GM08714 (cell line): ENCODE results near the gene FOSL1.

ENCODE experiments used
- H3K4me3 ChIP-seq: fragments of 200-500 bp; sonication (Bioruptor generic); 2 replicates; pipeline ENCODE4 v1.5.1; 2014; ENCODE audit warnings: mild to moderate bottlenecking, low read length, inconsistent platforms
- ZNF274 ChIP-seq: IDR thresholded peaks from 2 replicates; pipeline ENCODE4 v1.6.1; 2012; ENCODE audit warnings: mild to moderate bottlenecking, low read depth, low read length

FOSL1 gene

GRCh38 chr11:65895482-65895981 lies 4.7 kb downstream of the FOSL1 start:
- TF ChIP-seq ZNF274, result no peak

GRCh38 chr11:65894034-65894591 lies 6.1 kb downstream of the FOSL1 start:
- peak overlapping the region; percentile 28; the same call in 1 of the 2 replicates for H3K4me3 ChIP-seq
- no peak for TF ChIP-seq ZNF274

More at GRCh38 chr11:65895482-65895981, 4.7 kb downstream of the FOSL1 start:
- H3K4me3 ChIP-seq, result no peak overlapping the region

DNA sequence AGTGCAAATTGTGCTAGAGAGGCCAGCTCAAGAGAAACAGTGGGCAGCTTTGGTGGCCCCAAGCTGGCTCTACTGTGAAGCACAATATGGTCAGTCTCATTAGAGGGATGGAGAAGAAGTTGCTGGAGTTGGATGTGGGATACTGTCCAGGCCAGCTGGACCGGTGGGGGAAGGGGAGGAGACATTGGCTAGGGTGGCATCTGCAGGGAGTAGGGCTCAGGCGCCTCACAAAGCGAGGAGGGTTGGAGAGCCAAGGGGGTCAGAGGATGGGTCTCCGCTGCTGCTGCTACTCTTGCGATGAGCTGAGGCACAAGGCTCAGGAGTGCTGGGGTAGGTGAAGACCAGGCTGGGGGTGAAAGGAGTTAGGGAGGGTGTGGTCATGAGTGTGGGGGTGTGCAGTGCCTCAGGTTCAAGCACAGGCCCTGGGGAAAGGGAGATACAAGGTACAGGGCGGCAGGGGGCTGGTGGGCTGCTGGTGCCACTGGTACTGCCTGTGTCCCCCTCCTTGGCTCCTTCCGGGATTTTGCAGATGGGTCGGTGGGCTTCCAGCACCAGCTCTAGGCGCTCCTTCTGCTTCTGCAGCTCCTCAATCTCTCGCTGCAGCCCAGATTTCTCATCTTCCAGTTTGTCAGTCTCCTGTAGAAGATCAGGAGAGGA lies 7.4 kb downstream of the FOSL1 start:
- TF ChIP-seq ZNF274, result no peak
- peak overlapping the region; percentile 78; the same call in 1 of the 2 replicates for H3K4me3 ChIP-seq

- peak overlapping the region; percentile 78; the same call in 1 of the 2 replicates for H3K4me3 ChIP-seq
These were observed 8.0 kb downstream of the FOSL1 start for GRCh38 chr11:65892137-65892540.

DNA sequence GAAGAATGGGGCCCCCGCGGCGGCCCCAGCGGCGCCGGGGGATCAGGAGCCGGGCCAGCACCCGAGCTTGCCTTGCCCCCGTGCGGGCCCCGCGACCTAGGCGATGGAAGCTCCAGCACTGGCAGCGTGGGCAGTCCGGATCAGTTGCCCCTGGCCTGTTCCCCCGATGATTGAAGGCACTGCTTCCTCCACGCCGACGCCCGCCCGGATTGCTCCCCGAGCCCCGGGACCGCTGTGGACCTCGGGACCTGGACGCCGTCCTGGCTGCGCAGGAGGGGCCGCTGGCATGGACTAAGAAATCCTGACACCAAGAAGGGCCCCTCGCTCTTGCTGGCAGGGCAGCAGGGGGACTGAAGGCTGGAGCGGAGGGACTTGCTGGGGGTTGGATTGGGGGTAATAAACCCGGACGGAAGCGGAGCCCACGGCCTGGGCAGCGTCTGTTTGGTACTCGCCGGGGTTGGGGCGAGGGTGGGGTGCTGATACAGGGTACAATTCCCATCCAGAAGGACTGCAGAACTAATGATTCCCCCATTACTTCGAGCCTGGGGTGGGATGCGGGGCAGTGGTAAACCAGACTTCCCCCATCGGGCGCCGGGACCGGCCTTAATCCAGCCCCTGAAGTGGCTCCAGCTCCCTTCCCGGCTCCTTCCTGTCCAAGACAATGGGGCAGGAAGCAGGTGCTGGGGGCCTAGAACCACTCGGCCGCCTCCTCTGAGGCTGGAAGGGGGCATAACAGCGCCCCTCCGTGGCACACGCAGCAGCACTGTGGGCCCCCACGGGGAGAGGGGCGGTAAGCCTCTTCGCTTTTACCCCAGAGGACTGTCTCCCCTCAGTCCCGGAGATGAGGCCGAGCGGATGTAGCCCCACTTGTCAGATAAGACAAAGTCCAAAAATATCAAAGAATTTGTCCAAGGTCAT lies 8.7 kb downstream of the FOSL1 start:
- TF ChIP-seq ZNF274, result no peak
- H3K4me3 ChIP-seq, result peak overlapping the region; percentile 78

GRCh38 chr11:65890324-65891218 lies 9.6 kb downstream of the FOSL1 start, which contains the start of gene CCDC85B:
TSS of gene CCDC85B (plus strand) at chr11:65890673. CDS start at chr11:65890784, 111 bp downstream.
- peak within 1 kb of the TSS; percentile 78 for H3K4me3 ChIP-seq
- no peak for TF ChIP-seq ZNF274

DNA sequence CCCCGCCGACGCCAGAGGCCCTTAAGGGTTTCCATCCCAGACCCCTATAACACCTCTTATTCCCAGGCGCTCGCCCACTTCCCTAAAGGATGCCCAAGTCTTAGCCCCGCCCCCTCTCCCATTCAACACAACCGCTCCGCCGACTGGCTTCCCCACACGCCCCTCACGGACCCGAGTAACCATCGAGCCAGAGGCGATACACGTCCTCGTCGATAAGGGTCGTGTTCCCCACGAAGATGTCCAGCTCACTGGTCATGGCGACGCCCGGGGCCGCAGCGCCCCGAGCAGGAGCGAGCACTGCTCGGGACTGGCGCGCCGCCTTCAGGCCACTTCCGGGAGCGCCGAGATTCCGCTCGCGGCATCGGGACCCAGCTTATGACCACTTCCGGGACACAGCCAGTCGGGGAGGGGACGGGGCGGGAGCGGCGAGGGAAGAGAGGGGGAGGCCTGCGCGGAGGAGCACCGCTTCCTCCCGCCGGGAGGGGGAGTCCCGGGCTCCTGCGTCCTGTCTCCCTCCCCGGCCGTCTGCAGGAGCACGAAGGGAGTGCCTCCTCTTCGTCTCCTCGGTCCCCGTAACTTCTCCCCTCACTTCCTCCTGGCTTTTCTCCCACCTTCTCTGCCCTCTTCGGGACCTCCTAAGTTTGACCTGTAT lies 11.9 kb downstream of the FOSL1 start, which contains the start of gene FIBP:
Gene FIBP (minus strand): TSS at position 309 of the 652 bp plus-strand sequence. CDS start 53 bp downstream, at position 256.
- TF ChIP-seq ZNF274, result no peak
- H3K4me3 ChIP-seq, result peak within 1 kb of the TSS; percentile 82

- no peak for TF ChIP-seq ZNF274
- peak overlapping the region; percentile 82 for H3K4me3 ChIP-seq
These were observed 12.4 kb downstream of the FOSL1 start for GRCh38 chr11:65887723-65888162.

- peak overlapping the region; percentile 82; the same call in 1 of the 2 replicates for H3K4me3 ChIP-seq
- TF ChIP-seq ZNF274, result no peak
These were observed 13.1 kb downstream of the FOSL1 start for GRCh38 chr11:65886826-65887722.

DNA sequence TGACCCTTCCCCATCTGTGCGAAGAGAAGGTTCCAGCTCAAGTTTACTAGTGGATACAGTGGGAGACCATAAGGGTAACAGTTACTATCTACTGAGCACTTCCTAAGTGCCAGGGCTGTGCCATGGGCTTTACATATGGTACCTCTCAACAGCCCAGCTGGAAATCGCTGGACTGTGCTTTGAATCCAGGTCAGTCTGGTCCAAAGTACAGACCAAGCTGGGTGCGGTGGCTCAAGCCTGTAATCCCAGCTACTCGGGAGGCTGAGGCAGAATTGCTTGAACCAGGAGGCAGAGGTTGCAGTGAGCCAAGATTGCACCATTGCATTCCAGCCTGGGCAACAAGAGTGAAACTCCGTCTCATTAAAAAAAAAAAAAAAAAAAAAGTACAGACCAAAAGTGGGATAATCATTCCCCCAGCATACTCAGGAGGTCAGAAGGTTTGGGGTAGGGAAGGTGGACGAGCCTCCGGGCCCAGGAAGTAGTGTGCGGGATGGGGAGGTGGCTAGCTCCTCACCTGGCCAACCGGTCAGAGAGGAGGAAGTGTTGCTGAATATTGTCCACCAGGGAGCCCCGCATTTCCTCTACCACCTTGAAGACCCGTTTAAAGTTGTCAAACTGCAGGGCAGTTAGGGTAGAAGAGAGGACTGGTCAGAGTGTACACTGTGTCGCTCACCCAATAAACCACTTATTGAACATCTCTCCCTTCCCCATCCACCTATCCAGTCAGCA lies 14.2 kb downstream of the FOSL1 start:
- TF ChIP-seq ZNF274, result no peak
- H3K4me3 ChIP-seq, result no peak overlapping the region

DNA sequence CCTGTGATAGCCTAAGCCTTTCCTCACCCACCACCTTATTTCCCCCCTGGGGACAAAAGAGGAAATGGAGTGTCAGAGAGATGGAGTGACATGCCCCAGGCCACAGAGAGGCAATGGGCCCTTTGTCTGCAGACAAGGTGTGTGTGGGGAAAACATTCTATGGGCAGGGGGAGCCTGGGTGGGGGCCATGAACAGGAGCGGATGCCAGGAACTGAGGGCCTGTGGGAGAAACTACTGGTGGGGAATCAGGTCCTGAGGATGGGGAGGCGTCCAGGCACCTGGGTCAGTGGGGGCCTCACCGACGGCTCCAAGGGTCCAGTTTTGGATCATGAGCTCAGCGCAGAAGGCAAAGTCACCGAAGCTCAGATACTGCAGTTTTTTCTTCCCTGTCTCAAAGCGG lies 15.0 kb downstream of the FOSL1 start:
- no peak overlapping the region for H3K4me3 ChIP-seq
- no peak for TF ChIP-seq ZNF274

DNA sequence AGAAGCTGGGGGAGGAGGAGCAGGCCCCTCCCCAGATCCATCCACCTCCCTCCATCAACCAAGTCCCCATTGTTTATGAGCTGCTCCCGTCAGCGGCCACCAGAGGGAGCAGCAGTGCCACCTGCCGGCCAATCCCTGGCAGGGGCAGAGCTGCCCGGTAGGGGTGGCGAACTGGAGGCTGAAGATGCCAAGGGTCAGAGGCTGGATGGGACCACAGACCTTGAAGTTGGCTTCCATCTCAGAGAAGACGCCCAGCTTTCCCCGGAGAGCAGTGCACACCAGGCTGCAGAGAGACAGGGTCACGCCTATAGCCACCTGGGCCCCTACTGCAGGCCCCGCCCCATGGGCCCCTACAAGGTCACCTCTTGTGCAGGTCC lies 15.5 kb downstream of the FOSL1 start:
- no peak for TF ChIP-seq ZNF274

More for the DNA sequence above, 15.5 kb downstream of the FOSL1 start:
- no peak overlapping the region for H3K4me3 ChIP-seq
